ENCODE measurements around the gene TMEM255B. TPM values are rescaled to one million over a fixed set of nuclear protein-coding genes. Genes with fewer than 3 reads are reported as not detected.

The TMEM255B gene
- total RNA-seq, 1 experiment from 2014 or later, result 4.7 TPM

DNA sequence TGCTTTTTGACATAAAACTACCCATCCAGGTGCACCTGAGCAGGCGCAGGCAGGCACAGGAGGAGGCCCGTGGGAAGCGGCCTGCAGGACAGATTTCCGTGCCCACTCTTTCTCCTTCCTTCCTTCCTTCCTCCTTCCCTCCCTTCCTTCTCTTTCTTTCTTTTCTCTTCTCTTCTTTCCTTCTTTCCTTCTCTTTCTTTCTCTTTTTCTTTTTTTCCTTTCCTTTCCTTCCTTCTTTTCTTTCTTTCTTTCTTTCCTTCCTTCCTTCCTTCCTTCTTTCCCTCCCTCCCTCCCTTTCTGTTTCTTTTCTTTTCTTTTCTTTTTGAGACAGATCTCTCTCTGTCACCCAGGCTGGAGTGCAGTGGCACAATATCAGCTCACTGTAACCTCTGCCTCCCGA, 21.2 kb upstream of the TMEM255B start:
- Mint-ChIP-seq H3K36me3 (peaks cover 2% of the 10 kb centered on the region; the same call in 1 of the 2 replicates), H3K4me1 (peaks cover 8% of the 10 kb centered on the region; the same call in 1 of the 2 replicates), H3K27me3 (ENCODE audit: low read depth) (no peaks in the 10 kb centered on the region), H3K4me3 (no peak overlapping the region), H3K27ac (no peak overlapping the region), H3K9me3 (peaks cover 11% of the 10 kb centered on the region)
- DNase-seq (ENCODE audit: low spot score), result no peak
- ChIA-PET CTCF (interaction anchor here (1.2 kb wide), 1 partner anchor 39 kb away, joined by 3 read pairs; no protein-coding TSS in a partner anchor), POLR2A (no interaction called here)
- no peak for TF ChIP-seq ELF4 (CRISPR knock-in tag; IDR thresholded peaks at IDR 0.05; ENCODE audit: low read depth)
- TF ChIP-seq AFF4 (CRISPR knock-in tag; IDR thresholded peaks at IDR 0.05; ENCODE audit: borderline replicate concordance), result no peak
- TF ChIP-seq, protein P1, sequence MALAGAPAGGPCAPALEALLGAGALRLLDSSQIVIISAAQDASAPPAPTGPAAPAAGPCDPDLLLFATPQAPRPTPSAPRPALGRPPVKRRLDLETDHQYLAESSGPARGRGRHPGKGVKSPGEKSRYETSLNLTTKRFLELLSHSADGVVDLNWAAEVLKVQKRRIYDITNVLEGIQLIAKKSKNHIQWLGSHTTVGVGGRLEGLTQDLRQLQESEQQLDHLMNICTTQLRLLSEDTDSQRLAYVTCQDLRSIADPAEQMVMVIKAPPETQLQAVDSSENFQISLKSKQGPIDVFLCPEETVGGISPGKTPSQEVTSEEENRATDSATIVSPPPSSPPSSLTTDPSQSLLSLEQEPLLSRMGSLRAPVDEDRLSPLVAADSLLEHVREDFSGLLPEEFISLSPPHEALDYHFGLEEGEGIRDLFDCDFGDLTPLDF (CRISPR knock-in tag; IDR thresholded peaks at IDR 0.05), result no peak
- TF ChIP-seq, protein P2, sequence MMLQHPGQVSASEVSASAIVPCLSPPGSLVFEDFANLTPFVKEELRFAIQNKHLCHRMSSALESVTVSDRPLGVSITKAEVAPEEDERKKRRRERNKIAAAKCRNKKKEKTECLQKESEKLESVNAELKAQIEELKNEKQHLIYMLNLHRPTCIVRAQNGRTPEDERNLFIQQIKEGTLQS (CRISPR knock-in tag; conservative IDR thresholded peaks at IDR 0.05), result no peak
- TF ChIP-seq, protein P3, sequence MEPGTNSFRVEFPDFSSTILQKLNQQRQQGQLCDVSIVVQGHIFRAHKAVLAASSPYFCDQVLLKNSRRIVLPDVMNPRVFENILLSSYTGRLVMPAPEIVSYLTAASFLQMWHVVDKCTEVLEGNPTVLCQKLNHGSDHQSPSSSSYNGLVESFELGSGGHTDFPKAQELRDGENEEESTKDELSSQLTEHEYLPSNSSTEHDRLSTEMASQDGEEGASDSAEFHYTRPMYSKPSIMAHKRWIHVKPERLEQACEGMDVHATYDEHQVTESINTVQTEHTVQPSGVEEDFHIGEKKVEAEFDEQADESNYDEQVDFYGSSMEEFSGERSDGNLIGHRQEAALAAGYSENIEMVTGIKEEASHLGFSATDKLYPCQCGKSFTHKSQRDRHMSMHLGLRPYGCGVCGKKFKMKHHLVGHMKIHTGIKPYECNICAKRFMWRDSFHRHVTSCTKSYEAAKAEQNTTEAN (CRISPR knock-in tag; IDR thresholded peaks at IDR 0.05), result no peak
- no peak for TF ChIP-seq CBFB (CRISPR knock-in tag; IDR thresholded peaks at IDR 0.05; ENCODE audit: low read depth)
- no peak for ATAC-seq

DNA sequence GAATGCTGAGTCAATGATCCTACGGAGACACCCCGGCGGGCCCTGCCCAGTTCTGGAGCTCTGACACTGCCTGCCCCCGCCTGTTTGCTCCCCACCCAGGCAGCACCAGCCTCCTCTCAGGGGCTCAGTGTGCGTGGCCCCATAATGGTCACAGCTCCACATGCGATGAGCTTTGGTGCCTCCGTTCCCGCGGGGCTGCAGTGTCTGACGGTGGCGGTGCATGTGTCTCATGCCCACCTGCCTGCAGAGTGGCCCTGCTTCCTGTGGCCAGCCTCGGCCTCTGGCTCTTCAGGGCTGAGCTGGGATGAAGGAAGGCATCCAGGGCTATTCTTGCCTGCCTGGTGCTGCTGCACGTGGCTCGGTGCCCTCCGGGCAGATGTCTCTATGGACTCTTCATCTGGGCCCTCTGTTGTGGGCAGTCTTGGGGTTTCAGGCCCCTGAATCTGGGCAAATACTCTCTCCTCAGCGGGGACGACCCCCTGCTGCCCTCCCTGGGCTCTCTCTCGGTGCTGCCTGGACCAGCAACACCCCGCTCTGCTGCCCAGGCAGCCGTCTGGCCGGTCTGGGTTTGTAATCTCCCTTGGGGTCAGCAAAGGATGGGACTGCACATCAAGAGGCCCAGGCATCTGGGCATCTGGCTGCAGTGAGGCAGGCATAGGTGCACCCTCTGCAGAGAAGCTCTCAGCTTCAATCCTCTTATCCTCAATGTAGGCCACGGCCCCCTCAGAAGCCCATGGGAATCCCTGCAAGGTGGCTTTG, 19.3 kb upstream of the TMEM255B start:
- no peaks in the 10 kb centered on the region for H3K36me3 Mint-ChIP-seq

More for the DNA sequence above, 19.3 kb upstream of the TMEM255B start:
- Mint-ChIP-seq H3K27me3 (ENCODE audit: low read depth) (no peaks in the 10 kb centered on the region), H3K4me3 (no peak overlapping the region), H3K27ac (no peak overlapping the region), H3K4me1 (peaks cover 8% of the 10 kb centered on the region; the same call in 1 of the 2 replicates), H3K9me3 (no peaks in the 10 kb centered on the region)
- ATAC-seq (no peak), DNase-seq (ENCODE audit: low spot score) (no peak)
- ChIA-PET POLR2A (no interaction called here), CTCF (interaction anchor here (0.7 to 3.0 kb wide), 3 partner anchors 15 to 165 kb away, joined by 3 to 12 read pairs (median 3); no protein-coding TSS in a partner anchor)
- TF ChIP-seq ZNF138 (CRISPR knock-in tag; conservative IDR thresholded peaks at IDR 0.05) (no peak), NFE2L1 (CRISPR knock-in tag; IDR thresholded peaks at IDR 0.05) (no peak), NFATC4 (CRISPR knock-in tag; IDR thresholded peaks at IDR 0.05) (no peak), ERG (CRISPR knock-in tag; IDR thresholded peaks at IDR 0.05) (no peak), NR3C1 (CRISPR knock-in tag; conservative IDR thresholded peaks at IDR 0.05; ENCODE audit: low read depth) (no peak), PRRX2 (CRISPR knock-in tag; IDR thresholded peaks at IDR 0.05) (no peak), ATF1 (CRISPR knock-in tag; IDR thresholded peaks at IDR 0.05) (no peak), CBFB (CRISPR knock-in tag; IDR thresholded peaks at IDR 0.05; ENCODE audit: low read depth) (no peak), ATF6 (CRISPR knock-in tag; IDR thresholded peaks at IDR 0.05) (no peak), SOX15 (CRISPR knock-in tag; IDR thresholded peaks at IDR 0.05) (no peak), GRHL2 (CRISPR knock-in tag; IDR thresholded peaks at IDR 0.05; ENCODE audit: insufficient replicate concordance, severe bottlenecking) (no peak), NR2C2 (CRISPR knock-in tag; IDR thresholded peaks at IDR 0.05) (no peak), EMX1 (CRISPR knock-in tag; IDR thresholded peaks at IDR 0.05) (no peak), ZNF416 (CRISPR knock-in tag; IDR thresholded peaks at IDR 0.05) (no peak)
- TF ChIP-seq, protein P4, sequence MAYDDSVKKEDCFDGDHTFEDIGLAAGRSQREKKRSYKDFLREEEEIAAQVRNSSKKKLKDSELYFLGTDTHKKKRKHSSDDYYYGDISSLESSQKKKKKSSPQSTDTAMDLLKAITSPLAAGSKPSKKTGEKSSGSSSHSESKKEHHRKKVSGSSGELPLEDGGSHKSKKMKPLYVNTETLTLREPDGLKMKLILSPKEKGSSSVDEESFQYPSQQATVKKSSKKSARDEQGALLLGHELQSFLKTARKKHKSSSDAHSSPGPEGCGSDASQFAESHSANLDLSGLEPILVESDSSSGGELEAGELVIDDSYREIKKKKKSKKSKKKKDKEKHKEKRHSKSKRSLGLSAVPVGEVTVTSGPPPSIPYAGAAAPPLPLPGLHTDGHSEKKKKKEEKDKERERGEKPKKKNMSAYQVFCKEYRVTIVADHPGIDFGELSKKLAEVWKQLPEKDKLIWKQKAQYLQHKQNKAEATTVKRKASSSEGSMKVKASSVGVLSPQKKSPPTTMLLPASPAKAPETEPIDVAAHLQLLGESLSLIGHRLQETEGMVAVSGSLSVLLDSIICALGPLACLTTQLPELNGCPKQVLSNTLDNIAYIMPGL (CRISPR knock-in tag; IDR thresholded peaks at IDR 0.05), result no peak
- TF ChIP-seq, protein P5, sequence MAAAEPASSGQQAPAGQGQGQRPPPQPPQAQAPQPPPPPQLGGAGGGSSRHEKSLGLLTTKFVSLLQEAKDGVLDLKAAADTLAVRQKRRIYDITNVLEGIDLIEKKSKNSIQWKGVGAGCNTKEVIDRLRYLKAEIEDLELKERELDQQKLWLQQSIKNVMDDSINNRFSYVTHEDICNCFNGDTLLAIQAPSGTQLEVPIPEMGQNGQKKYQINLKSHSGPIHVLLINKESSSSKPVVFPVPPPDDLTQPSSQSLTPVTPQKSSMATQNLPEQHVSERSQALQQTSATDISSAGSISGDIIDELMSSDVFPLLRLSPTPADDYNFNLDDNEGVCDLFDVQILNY (CRISPR knock-in tag; IDR thresholded peaks at IDR 0.05), result no peak
